OCI-LY3 (cell line): ENCODE results near the gene TTLL10.

Experiments
- H2AFZ ChIP-seq: fragments of 200-600, 300-600 bp; shearing (Covaris generic); 2 replicates; pipeline ENCODE4 v1.6.0; 2014; ENCODE audit warnings: antibody characterized with exemption, low read depth, low read length
- H3K27ac ChIP-seq: fragments of 200-600, 300-600 bp; sonication (generic); 2 replicates; pipeline ENCODE4 v1.5.1; 2014; ENCODE audit warnings: mild to moderate bottlenecking, low read length, moderate library complexity, mixed read lengths
- H3K27me3 ChIP-seq: fragments of 200-600, 300-600 bp; sonication (generic); 2 replicates; pipeline ENCODE4 v1.6.1; 2014; ENCODE audit warnings: low read depth, low read length, mixed read lengths
- H3K36me3 ChIP-seq: fragments of 200-600, 300-600 bp; sonication (generic); replicated peaks from 2 replicates; pipeline ENCODE3; 2014; ENCODE audit warnings: low read depth, low read length, mixed read lengths
- H3K4me1 ChIP-seq: fragments of 300-600, 200-600 bp; sonication (generic); 2 replicates; pipeline ENCODE4 v1.6.1; 2014; ENCODE audit warnings: low read length, mixed read lengths
- H3K4me2 ChIP-seq: fragments of 200-600, 300-600 bp; sonication (generic); 2 replicates; pipeline ENCODE4 v1.6.1; 2014; ENCODE audit warnings: low read length, mixed read lengths
- H3K4me3 ChIP-seq: fragments of 300-600, 200-600 bp; sonication (generic); 2 replicates; pipeline ENCODE4 v1.5.1; 2014; ENCODE audit warnings: antibody characterized with exemption, mild to moderate bottlenecking, low read length, moderate library complexity
- H3K79me2 ChIP-seq: fragments of 300-600, 200-600 bp; shearing (Covaris generic); 2 replicates; pipeline ENCODE4 v1.6.1; 2014; ENCODE audit warnings: mild to moderate bottlenecking, low read length, mixed read lengths
- H3K9ac ChIP-seq: fragments of 300-600, 200-600 bp; shearing (Covaris generic); 2 replicates; pipeline ENCODE4 v1.6.0; 2014; ENCODE audit warnings: mild to moderate bottlenecking, low read length, moderate library complexity
- H3K9me3 ChIP-seq: fragments of 200-600, 300-600 bp; shearing (Covaris generic); 2 replicates; pipeline ENCODE4 v1.6.1; 2014; ENCODE audit warnings: low read length, mixed read lengths; ENCODE audit not compliant: insufficient read depth
- H4K20me1 ChIP-seq: fragments of 200-600, 300-600 bp; sonication (generic); 2 replicates; pipeline ENCODE4 v1.6.1; 2016; ENCODE audit warnings: low read length, mixed read lengths; ENCODE audit not compliant: insufficient read depth
- EZH2phosphoT487 ChIP-seq: fragments of 200-600 bp; shearing (Covaris generic); IDR thresholded peaks from 2 replicates; pipeline ENCODE4 v1.6.1; 2018; ENCODE audit warnings: antibody characterized with exemption, mixed run types, low read depth
- TF ChIP-seq, protein P1 (sequence below): fragments of 200-600, 300-600 bp; sonication (generic); IDR thresholded peaks from 2 replicates; pipeline ENCODE4 v1.5.1; 2014; ENCODE audit warnings: antibody characterized with exemption, low read length, low read depth

TTLL10 gene

DNA sequence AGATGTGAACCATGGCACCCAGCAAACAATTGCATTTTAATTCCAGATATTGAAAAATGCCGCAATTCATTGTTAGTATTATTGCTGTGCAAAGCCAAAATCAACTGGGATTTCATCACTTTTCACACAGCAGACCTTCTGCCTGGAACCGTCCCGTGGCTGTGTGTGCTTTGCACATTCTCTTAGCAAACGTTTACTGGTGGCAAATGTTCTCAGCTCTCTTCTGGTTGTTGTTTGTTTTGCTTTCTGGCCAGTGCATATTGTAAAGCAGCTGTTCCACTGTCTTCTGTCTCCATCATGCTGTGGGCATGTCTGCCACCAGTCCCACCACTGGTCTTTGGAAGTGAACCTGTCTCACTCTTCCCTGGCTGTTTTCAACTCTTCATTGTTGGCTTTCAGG is 19.8 kb upstream of the TTLL10 start:
- Histone ChIP-seq H3K4me2 (no peak overlapping the region), H2AFZ (no peak overlapping the region)

DNA sequence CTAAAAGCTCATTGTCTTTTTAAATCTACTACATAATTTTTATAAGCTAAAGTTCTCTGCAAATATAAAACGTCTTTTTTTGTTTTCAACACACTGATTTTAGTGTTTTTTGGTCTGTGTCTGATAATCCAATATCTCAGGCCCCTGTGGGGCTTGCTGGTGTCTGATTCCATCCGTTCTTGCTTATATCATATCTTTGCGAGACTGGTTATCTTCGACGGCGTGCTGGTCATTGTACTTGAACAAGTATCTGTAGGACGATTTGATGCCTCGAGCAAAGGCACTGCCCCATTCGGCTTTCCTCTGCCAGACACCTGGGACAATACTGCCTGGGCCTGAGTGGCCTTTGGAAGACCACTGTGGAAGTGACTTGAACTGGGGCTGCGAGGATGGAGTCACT is 18.4 kb upstream of the TTLL10 start:
- Histone ChIP-seq H2AFZ (no peak overlapping the region), H3K36me3 (no peaks in the 10 kb centered on the region), H3K4me2 (no peak overlapping the region), H3K9ac (no peak overlapping the region), H3K4me3 (no peak overlapping the region), H3K9me3 (no peaks in the 10 kb centered on the region), H3K27me3 (no peaks in the 10 kb centered on the region), H4K20me1 (no peaks in the 10 kb centered on the region), H3K27ac (no peak overlapping the region), H3K4me1 (peaks cover 6% of the 10 kb centered on the region), H3K79me2 (no peaks in the 10 kb centered on the region)
- TF ChIP-seq, protein P1, sequence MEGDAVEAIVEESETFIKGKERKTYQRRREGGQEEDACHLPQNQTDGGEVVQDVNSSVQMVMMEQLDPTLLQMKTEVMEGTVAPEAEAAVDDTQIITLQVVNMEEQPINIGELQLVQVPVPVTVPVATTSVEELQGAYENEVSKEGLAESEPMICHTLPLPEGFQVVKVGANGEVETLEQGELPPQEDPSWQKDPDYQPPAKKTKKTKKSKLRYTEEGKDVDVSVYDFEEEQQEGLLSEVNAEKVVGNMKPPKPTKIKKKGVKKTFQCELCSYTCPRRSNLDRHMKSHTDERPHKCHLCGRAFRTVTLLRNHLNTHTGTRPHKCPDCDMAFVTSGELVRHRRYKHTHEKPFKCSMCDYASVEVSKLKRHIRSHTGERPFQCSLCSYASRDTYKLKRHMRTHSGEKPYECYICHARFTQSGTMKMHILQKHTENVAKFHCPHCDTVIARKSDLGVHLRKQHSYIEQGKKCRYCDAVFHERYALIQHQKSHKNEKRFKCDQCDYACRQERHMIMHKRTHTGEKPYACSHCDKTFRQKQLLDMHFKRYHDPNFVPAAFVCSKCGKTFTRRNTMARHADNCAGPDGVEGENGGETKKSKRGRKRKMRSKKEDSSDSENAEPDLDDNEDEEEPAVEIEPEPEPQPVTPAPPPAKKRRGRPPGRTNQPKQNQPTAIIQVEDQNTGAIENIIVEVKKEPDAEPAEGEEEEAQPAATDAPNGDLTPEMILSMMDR, result no peak
- no peak for TF ChIP-seq EZH2phosphoT487

More for the DNA sequence above, 19.8 kb upstream of the TTLL10 start:
- H3K79me2 ChIP-seq, result no peaks in the 10 kb centered on the region
- no peaks in the 10 kb centered on the region for H4K20me1 ChIP-seq
- H3K27ac ChIP-seq, result no peak overlapping the region
- no peak overlapping the region for H3K4me3 ChIP-seq
- TF ChIP-seq, protein P1, result no peak
- no peak for TF ChIP-seq EZH2phosphoT487
- no peak overlapping the region for H3K9ac ChIP-seq
- no peaks in the 10 kb centered on the region for H3K9me3 ChIP-seq
- H3K4me1 ChIP-seq, result peaks cover 6% of the 10 kb centered on the region
- no peaks in the 10 kb centered on the region for H3K27me3 ChIP-seq
- no peaks in the 10 kb centered on the region for H3K36me3 ChIP-seq

GRCh38 chr1:1156140-1157032 is 17.3 kb upstream of the TTLL10 start:
- H4K20me1 ChIP-seq, result no peaks in the 10 kb centered on the region
- H2AFZ ChIP-seq, result no peak overlapping the region
- peak overlapping the region; percentile 41; the same call in 1 of the 2 replicates for H3K4me3 ChIP-seq
- peak overlapping the region; percentile 54 for H3K4me2 ChIP-seq
- no peaks in the 10 kb centered on the region for H3K9me3 ChIP-seq
- no peaks in the 10 kb centered on the region for H3K36me3 ChIP-seq
- TF ChIP-seq EZH2phosphoT487, result no peak
- TF ChIP-seq, protein P1, result no peak
- no peak overlapping the region for H3K27ac ChIP-seq
- H3K27me3 ChIP-seq, result no peaks in the 10 kb centered on the region
- H3K79me2 ChIP-seq, result no peaks in the 10 kb centered on the region
- H3K9ac ChIP-seq, result no peak overlapping the region; the same call in 1 of the 2 replicates
- H3K4me1 ChIP-seq, result peaks cover 6% of the 10 kb centered on the region

DNA sequence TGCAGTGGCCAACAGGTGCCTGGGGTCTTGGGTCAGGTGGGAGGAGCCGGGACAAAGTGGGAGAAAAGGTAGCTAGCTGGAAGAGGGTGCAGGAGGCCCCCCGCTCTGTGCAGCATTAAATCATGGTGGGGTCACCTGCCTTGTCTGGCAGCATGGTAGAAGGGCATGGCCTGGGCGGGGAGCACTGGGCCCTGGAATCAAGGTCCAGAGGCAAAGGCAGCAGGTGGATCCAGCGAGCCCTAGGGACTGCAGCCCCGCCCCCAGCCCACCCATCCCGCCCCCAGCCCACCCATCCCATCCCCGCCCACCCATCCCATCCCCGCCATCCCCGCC is 16.7 kb upstream of the TTLL10 start:
- H3K4me3 ChIP-seq, result peak overlapping the region; percentile 41; the same call in 1 of the 2 replicates
- TF ChIP-seq, protein P1, result no peak
- no peak for TF ChIP-seq EZH2phosphoT487
- no peaks in the 10 kb centered on the region for H3K27me3 ChIP-seq
- no peak overlapping the region for H2AFZ ChIP-seq
- no peaks in the 10 kb centered on the region for H3K9me3 ChIP-seq
- peak overlapping the region; percentile 54 for H3K4me2 ChIP-seq
- H4K20me1 ChIP-seq, result no peaks in the 10 kb centered on the region
- no peaks in the 10 kb centered on the region for H3K36me3 ChIP-seq
- no peaks in the 10 kb centered on the region for H3K79me2 ChIP-seq
- no peak overlapping the region for H3K27ac ChIP-seq
- no peak overlapping the region; the same call in 1 of the 2 replicates for H3K9ac ChIP-seq
- peaks cover 6% of the 10 kb centered on the region for H3K4me1 ChIP-seq
